Measurements from ENCODE around the gene RNF182. TPM values are rescaled to one million over a fixed set of nuclear protein-coding genes. Genes with fewer than 3 reads are reported as not detected.

RNF182 gene
- total RNA-seq, 1 donor, result 3.3 TPM

GRCh38 chr6:14025160-14025559 is 100.4 kb downstream of the RNF182 start:
- H3K27ac ChIP-seq (ENCODE audit: low read depth, low read length), result no peak overlapping the region
- no peak overlapping the region for H3K4me3 ChIP-seq (ENCODE audit: insufficient read depth, low read length)
- no peaks in the 10 kb centered on the region for H3K9me3 ChIP-seq (ENCODE audit: low read depth, low read length)
- TF ChIP-seq CTCF (IDR thresholded peaks at IDR 0.05; ENCODE audit: extremely low read depth, low read depth, low read length), result no peak
- no peak for DNase-seq (ENCODE audit: insufficient read length, low spot score, missing footprints)
- no peak overlapping the region for H3K4me2 ChIP-seq (ENCODE audit: insufficient read depth, low read length)
- H3K4me1 ChIP-seq (ENCODE audit: insufficient read depth, low read length), result no peaks in the 10 kb centered on the region
- H2AFZ ChIP-seq (ENCODE audit: low read length), result no peak overlapping the region
- no peaks in the 10 kb centered on the region for H3K36me3 ChIP-seq (ENCODE audit: insufficient read depth, low read length)
- no peaks in the 10 kb centered on the region for H4K20me1 ChIP-seq (ENCODE audit: insufficient read depth, low read length)
- peaks cover 14% of the 10 kb centered on the region for H3K27me3 ChIP-seq (ENCODE audit: insufficient read depth, low read length)
- no peaks in the 10 kb centered on the region for H3K79me2 ChIP-seq (ENCODE audit: insufficient read depth, low read length)

- no peak overlapping the region for H2AFZ ChIP-seq (ENCODE audit: low read length)
- no peaks in the 10 kb centered on the region for H3K4me1 ChIP-seq (ENCODE audit: insufficient read depth, low read length)
- peaks cover 14% of the 10 kb centered on the region for H3K27me3 ChIP-seq (ENCODE audit: insufficient read depth, low read length)
- no peaks in the 10 kb centered on the region for H4K20me1 ChIP-seq (ENCODE audit: insufficient read depth, low read length)
- no peak for TF ChIP-seq CTCF (IDR thresholded peaks at IDR 0.05; ENCODE audit: extremely low read depth, low read depth, low read length)
- H3K79me2 ChIP-seq (ENCODE audit: insufficient read depth, low read length), result no peaks in the 10 kb centered on the region
- H3K36me3 ChIP-seq (ENCODE audit: insufficient read depth, low read length), result no peaks in the 10 kb centered on the region
- no peak for DNase-seq (ENCODE audit: insufficient read length, low spot score, missing footprints)
- H3K4me2 ChIP-seq (ENCODE audit: insufficient read depth, low read length), result no peak overlapping the region
- H3K4me3 ChIP-seq (ENCODE audit: insufficient read depth, low read length), result no peak overlapping the region
- H3K9me3 ChIP-seq (ENCODE audit: low read depth, low read length), result no peaks in the 10 kb centered on the region
- H3K27ac ChIP-seq (ENCODE audit: low read depth, low read length), result no peak overlapping the region
Measured at GRCh38 chr6:14026831-14027539, 102.2 kb downstream of the RNF182 start.

GRCh38 chr6:14028631-14029030 is 103.9 kb downstream of the RNF182 start:
- DNase-seq (ENCODE audit: insufficient read length, low spot score, missing footprints), result no peak
- Histone ChIP-seq H4K20me1 (ENCODE audit: insufficient read depth, low read length) (no peaks in the 10 kb centered on the region), H3K9me3 (ENCODE audit: low read depth, low read length) (no peaks in the 10 kb centered on the region), H3K36me3 (ENCODE audit: insufficient read depth, low read length) (no peaks in the 10 kb centered on the region), H3K79me2 (ENCODE audit: insufficient read depth, low read length) (no peaks in the 10 kb centered on the region), H3K27ac (ENCODE audit: low read depth, low read length) (no peak overlapping the region), H2AFZ (ENCODE audit: low read length) (no peak overlapping the region), H3K27me3 (ENCODE audit: insufficient read depth, low read length) (peaks cover 14% of the 10 kb centered on the region), H3K4me3 (ENCODE audit: insufficient read depth, low read length) (no peak overlapping the region), H3K4me2 (ENCODE audit: insufficient read depth, low read length) (no peak overlapping the region), H3K4me1 (ENCODE audit: insufficient read depth, low read length) (no peaks in the 10 kb centered on the region)
- no peak for TF ChIP-seq CTCF (IDR thresholded peaks at IDR 0.05; ENCODE audit: extremely low read depth, low read depth, low read length)

GRCh38 chr6:14029605-14030004 is 104.9 kb downstream of the RNF182 start:
- no peak overlapping the region for H3K27ac ChIP-seq (ENCODE audit: low read depth, low read length)
- no peaks in the 10 kb centered on the region for H3K4me1 ChIP-seq (ENCODE audit: insufficient read depth, low read length)
- H3K79me2 ChIP-seq (ENCODE audit: insufficient read depth, low read length), result no peaks in the 10 kb centered on the region
- H3K27me3 ChIP-seq (ENCODE audit: insufficient read depth, low read length), result peaks cover 14% of the 10 kb centered on the region
- no peak overlapping the region for H3K4me3 ChIP-seq (ENCODE audit: insufficient read depth, low read length)
- no peak overlapping the region for H2AFZ ChIP-seq (ENCODE audit: low read length)
- no peaks in the 10 kb centered on the region for H4K20me1 ChIP-seq (ENCODE audit: insufficient read depth, low read length)
- DNase-seq (ENCODE audit: insufficient read length, low spot score, missing footprints), result no peak
- TF ChIP-seq CTCF (IDR thresholded peaks at IDR 0.05; ENCODE audit: extremely low read depth, low read depth, low read length), result no peak
- H3K4me2 ChIP-seq (ENCODE audit: insufficient read depth, low read length), result no peak overlapping the region
- H3K36me3 ChIP-seq (ENCODE audit: insufficient read depth, low read length), result no peaks in the 10 kb centered on the region
- no peaks in the 10 kb centered on the region for H3K9me3 ChIP-seq (ENCODE audit: low read depth, low read length)

Other genes starting within 250 kb of the RNF182 start
- gene RANBP9, start 213.1 kb upstream of the RNF182 start, total RNA-seq, result 53.9 and 55.1 TPM in 2 replicates
- 13.6 and 14.8 TPM in 2 replicates for gene MCUR1, start 110.4 kb upstream of the RNF182 start, total RNA-seq
- 1.4 and 1.5 TPM in 2 replicates for gene CD83, start 192.8 kb downstream of the RNF182 start, total RNA-seq